GM12878 (cell line): Measurements from ENCODE around the gene PITPNB. TPM values are rescaled to one million over a fixed set of nuclear protein-coding genes. Genes with fewer than 3 reads are reported as not detected.

Source experiments
- ATAC-seq: fragments of 200-7000 bp; cut with Tn5 transposase; 3 replicates; pipeline ENCODE4 v1.9.1; 2020; ENCODE audit warnings: mild to moderate bottlenecking, moderate library complexity
- BruUV-seq: library from RNA; stranded (reverse); fragments of 400-500 nt; replicated peaks from 2 replicates; lab custom pipeline; 2021; lab: Mats Ljungman, UMichigan
- CTCF ChIA-PET: fragments of 300-600 bp; sonication (Branson Sonifier 250); formaldehyde crosslinking; extraction: SDS; loops from one replicate; lab custom pipeline; 2021; ENCODE audit warnings: inconsistent platforms; lab: Yijun Ruan, JAX
- POLR2A ChIA-PET: fragments of 350-600 bp; formaldehyde crosslinking; extraction: SDS; loops from one replicate; lab custom pipeline; 2021; ENCODE audit warnings: inconsistent platforms; lab: Charles Lee
- RAD21 ChIA-PET: fragments of 300-600 bp; sonication (Branson Sonifier 250); formaldehyde crosslinking; loops from one replicate; lab custom pipeline; 2023; ENCODE audit warnings: antibody characterized with exemption; ENCODE audit not compliant: unreplicated experiment; lab: Charles Lee
- SMC1A ChIA-PET: fragments of 300-600 bp; sonication (Branson Sonifier 250); formaldehyde crosslinking; loops from one replicate; lab custom pipeline; 2023; ENCODE audit not compliant: unreplicated experiment, uncharacterized antibody; lab: Charles Lee
- DNase-seq: peaks from one replicate; pipeline ENCODE4 v3.0.0-alpha.2; 2011; ENCODE audit warnings: low read depth, low spot score
- FAIRE-seq: peaks from 3 replicates; lab custom pipeline; 2011; peaks lifted over from hg19 to GRCh38; lab: Jason Lieb, UNC
- H2AFZ ChIP-seq: 2 replicates; pipeline ENCODE4 v1.6.0; 2011; ENCODE audit warnings: low read depth, low read length, control low read depth; ENCODE audit not compliant: control insufficient read depth
- H3K27ac ChIP-seq: 2 replicates; pipeline ENCODE4 v1.5.1; 2011; ENCODE audit warnings: control low read depth; ENCODE audit not compliant: control insufficient read depth, insufficient read depth
- H3K27me3 ChIP-seq, 2 experiments: replicated peaks in 1 of 2; 2 replicates each; pipeline versions ENCODE4 v1.6.0 to v1.6.1; 2011; ENCODE audit warnings: low read length in 1 of 2; ENCODE audit not compliant: control insufficient read depth in 2 of 2, insufficient read depth in 2 of 2
- H3K36me3 ChIP-seq, 2 experiments: 2 replicates each; pipeline ENCODE4 v1.5.1; 2011; ENCODE audit warnings: low read length in 1 of 2; ENCODE audit not compliant: control insufficient read depth in 2 of 2, insufficient read depth in 2 of 2
- H3K4me1 ChIP-seq: 2 replicates; pipeline ENCODE4 v1.6.1; 2011; ENCODE audit warnings: mild to moderate bottlenecking, low read length, moderate library complexity, mixed read lengths; ENCODE audit not compliant: control insufficient read depth, insufficient read depth
- H3K4me2 ChIP-seq: 2 replicates; pipeline ENCODE4 v1.6.0; 2011; ENCODE audit warnings: control low read depth; ENCODE audit not compliant: control insufficient read depth, insufficient read depth
- H3K4me3 ChIP-seq: fragments of 200-600 bp; sonication (generic); 2 replicates; pipeline ENCODE4 v1.5.1; 2016
- H3K79me2 ChIP-seq: 2 replicates; pipeline ENCODE4 v1.6.0; 2011; ENCODE audit warnings: low read length; ENCODE audit not compliant: control insufficient read depth, insufficient read depth
- H3K9ac ChIP-seq: 2 replicates; pipeline ENCODE4 v1.8.0; 2011; ENCODE audit warnings: low read length, control low read depth, mixed read lengths; ENCODE audit not compliant: control insufficient read depth, insufficient read depth
- H3K9me3 ChIP-seq: replicated peaks from 3 replicates; pipeline ENCODE4 v1.5.1; 2011; ENCODE audit warnings: mild to moderate bottlenecking, low read length; ENCODE audit not compliant: control insufficient read depth, insufficient read depth
- H4K20me1 ChIP-seq: 2 replicates; pipeline ENCODE4 v1.6.0; 2011; ENCODE audit not compliant: control insufficient read depth, insufficient read depth
- ZNF217 ChIP-seq: fragments of 450-650 bp; IDR thresholded peaks from 2 replicates; pipeline ENCODE4 v1.6.1; 2017; ENCODE audit warnings: antibody characterized with exemption, mild to moderate bottlenecking
- ZNF274 ChIP-seq: IDR thresholded peaks from one replicate; pipeline ENCODE4 v1.8.0; 2011; ENCODE audit not compliant: insufficient read length, insufficient read depth
- WGBS: methylation state at CpG from one replicate; pipeline ENCODE4 v1.1.6; 2016; ENCODE audit warnings: low lambda C conversion rate; ENCODE audit not compliant: insufficient replicate concordance, insufficient coverage; ENCODE audit errors: missing lambda C conversion rate; 5-methylcytosine and 5-hydroxymethylcytosine counted together
- in situ Hi-C: fragments of 300-500 bp; cut with MboI; formaldehyde crosslinking; loops from 9 replicates; pipeline ENCODE4 v1.14.3; 2018; ENCODE audit warnings: mixed read lengths
- intact Hi-C: fragments of 100-400 bp; cut with micrococcal nuclease; formaldehyde crosslinking; loops from one replicate; pipeline ENCODE4 v1.14.2; 2022; ENCODE audit not compliant: unreplicated experiment
- polyA plus RNA-seq, 11 experiments: library from polyadenylated mRNA; depleted of rRNA in 4 of 11; unstranded in 6 of 11; stranded (reverse) in 5 of 11; fragments of >200 nt; fragmentation: Nextera tagmentation in 4 of 11; fragmentation: Illumina TruSeq in 1 of 11; extraction: Ambion mirVana in 4 of 11; extraction: Trizol in 1 of 11; gene quantifications; 1 replicate in 1 of 11; 2 replicates in 10 of 11; pipeline versions ENCODE4 v1.2.1 to v1.2.3, GENCODE V29; 2011 to 2016; ENCODE audit warnings: inconsistent platforms in 2 of 11, missing spikeins in 2 of 11, low read depth in 1 of 11
- total RNA-seq, 4 experiments: library from RNA; depleted of rRNA in 3 of 4; stranded (reverse); fragments of >200 nt in 3 of 4; fragmentation: Illumina TruSeq in 1 of 4; extraction: Trizol in 1 of 4; gene quantifications; 2 replicates each; pipeline versions ENCODE4 v1.2.1 to v1.2.3, GENCODE V29; 2013 to 2021
- TF ChIP-seq, protein P1 (sequence below): IDR thresholded peaks from 2 replicates; pipeline ENCODE4 v1.6.1; 2012; ENCODE audit warnings: improper control_type of control experiment, low read depth, low read length; ENCODE audit not compliant: insufficient replicate concordance
- TF ChIP-seq, protein P2 (sequence below): IDR thresholded peaks from 2 replicates; pipeline ENCODE4 v1.6.1; 2011; ENCODE audit warnings: borderline replicate concordance, low read depth, mild to moderate bottlenecking, moderate library complexity, low read length; ENCODE audit not compliant: insufficient read depth, poor library complexity, severe bottlenecking
- TF ChIP-seq, protein P3 (sequence below): IDR thresholded peaks from 2 replicates; pipeline ENCODE4 v1.6.1; 2011; ENCODE audit warnings: mild to moderate bottlenecking, low read depth, low read length, moderate library complexity; ENCODE audit not compliant: insufficient replicate concordance

The PITPNB gene
- total and polyA plus RNA-seq, 10 of the 15 experiments (the other 5 are each of a cell fraction or from before 2014, with no cell fraction given): 19.7 to 116 (median 64.9) TPM

DNA sequence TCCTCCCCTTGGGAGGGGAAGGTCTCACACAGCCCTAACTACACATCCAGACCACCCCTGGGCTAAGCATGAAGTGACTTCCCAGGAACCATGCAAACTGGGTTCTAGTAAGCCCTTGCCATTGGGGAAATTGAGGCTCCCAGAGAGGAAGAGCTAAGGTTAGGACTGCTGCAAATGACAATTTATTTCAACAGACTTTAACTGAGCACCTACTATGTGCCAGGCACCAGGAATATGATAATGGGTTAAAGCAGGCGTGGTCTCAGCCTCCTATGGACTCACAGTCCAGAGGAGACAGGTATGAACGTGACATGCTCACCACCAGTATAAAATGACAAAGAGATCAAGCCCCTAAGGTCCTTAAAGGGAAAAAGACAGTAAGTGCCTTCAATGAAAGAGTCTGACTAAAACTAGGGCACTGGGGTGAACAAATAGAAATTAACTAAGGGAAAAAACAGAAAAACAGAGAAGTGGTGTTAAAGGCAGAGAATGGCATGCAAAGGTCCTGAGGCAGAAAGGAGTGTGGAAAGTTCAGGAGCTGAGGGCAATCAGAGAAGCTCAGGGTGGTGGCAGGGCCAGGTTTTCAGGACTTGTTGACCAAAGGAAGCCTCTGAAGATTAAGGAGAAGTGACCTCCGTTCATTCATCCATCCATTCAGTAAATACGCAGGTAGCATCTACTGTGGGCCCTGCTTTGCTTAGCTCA is 103.1 kb downstream of the PITPNB start:
- FAIRE-seq: no peak

More for the DNA sequence above, 103.1 kb downstream of the PITPNB start:
- SMC1A ChIA-PET: no interaction called here
- no peaks in the 10 kb centered on the region for H3K27me3 ChIP-seq
- no peaks in the 10 kb centered on the region for H3K79me2 ChIP-seq
- 28% methylated on average over 4 of the region's 4 CpGs for WGBS
- POLR2A ChIA-PET: no interaction called here
- H3K4me1 ChIP-seq: no peaks in the 10 kb centered on the region
- CTCF ChIA-PET: no interaction called here
- H2AFZ ChIP-seq: no peak overlapping the region
- H3K4me2 ChIP-seq: no peak overlapping the region
- H3K9me3 ChIP-seq: no peaks in the 10 kb centered on the region
- H3K36me3 ChIP-seq: no peaks in the 10 kb centered on the region
- no peak for ATAC-seq
- RAD21 ChIA-PET: no interaction called here
- no peak overlapping the region for H3K9ac ChIP-seq
- intact Hi-C loops: no loop called here
- H3K27ac ChIP-seq: no peak overlapping the region
- no TSS peak for BruUV-seq
- TF ChIP-seq, protein P1, sequence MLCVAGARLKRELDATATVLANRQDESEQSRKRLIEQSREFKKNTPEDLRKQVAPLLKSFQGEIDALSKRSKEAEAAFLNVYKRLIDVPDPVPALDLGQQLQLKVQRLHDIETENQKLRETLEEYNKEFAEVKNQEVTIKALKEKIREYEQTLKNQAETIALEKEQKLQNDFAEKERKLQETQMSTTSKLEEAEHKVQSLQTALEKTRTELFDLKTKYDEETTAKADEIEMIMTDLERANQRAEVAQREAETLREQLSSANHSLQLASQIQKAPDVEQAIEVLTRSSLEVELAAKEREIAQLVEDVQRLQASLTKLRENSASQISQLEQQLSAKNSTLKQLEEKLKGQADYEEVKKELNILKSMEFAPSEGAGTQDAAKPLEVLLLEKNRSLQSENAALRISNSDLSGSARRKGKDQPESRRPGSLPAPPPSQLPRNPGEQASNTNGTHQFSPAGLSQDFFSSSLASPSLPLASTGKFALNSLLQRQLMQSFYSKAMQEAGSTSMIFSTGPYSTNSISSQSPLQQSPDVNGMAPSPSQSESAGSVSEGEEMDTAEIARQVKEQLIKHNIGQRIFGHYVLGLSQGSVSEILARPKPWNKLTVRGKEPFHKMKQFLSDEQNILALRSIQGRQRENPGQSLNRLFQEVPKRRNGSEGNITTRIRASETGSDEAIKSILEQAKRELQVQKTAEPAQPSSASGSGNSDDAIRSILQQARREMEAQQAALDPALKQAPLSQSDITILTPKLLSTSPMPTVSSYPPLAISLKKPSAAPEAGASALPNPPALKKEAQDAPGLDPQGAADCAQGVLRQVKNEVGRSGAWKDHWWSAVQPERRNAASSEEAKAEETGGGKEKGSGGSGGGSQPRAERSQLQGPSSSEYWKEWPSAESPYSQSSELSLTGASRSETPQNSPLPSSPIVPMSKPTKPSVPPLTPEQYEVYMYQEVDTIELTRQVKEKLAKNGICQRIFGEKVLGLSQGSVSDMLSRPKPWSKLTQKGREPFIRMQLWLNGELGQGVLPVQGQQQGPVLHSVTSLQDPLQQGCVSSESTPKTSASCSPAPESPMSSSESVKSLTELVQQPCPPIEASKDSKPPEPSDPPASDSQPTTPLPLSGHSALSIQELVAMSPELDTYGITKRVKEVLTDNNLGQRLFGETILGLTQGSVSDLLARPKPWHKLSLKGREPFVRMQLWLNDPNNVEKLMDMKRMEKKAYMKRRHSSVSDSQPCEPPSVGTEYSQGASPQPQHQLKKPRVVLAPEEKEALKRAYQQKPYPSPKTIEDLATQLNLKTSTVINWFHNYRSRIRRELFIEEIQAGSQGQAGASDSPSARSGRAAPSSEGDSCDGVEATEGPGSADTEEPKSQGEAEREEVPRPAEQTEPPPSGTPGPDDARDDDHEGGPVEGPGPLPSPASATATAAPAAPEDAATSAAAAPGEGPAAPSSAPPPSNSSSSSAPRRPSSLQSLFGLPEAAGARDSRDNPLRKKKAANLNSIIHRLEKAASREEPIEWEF: no peak
- TF ChIP-seq ZNF217: no peak
- no peak for TF ChIP-seq ZNF274
- TF ChIP-seq, protein P2, sequence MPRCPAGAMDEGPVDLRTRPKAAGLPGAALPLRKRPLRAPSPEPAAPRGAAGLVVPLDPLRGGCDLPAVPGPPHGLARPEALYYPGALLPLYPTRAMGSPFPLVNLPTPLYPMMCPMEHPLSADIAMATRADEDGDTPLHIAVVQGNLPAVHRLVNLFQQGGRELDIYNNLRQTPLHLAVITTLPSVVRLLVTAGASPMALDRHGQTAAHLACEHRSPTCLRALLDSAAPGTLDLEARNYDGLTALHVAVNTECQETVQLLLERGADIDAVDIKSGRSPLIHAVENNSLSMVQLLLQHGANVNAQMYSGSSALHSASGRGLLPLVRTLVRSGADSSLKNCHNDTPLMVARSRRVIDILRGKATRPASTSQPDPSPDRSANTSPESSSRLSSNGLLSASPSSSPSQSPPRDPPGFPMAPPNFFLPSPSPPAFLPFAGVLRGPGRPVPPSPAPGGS: no peak
- TF ChIP-seq, protein P3, sequence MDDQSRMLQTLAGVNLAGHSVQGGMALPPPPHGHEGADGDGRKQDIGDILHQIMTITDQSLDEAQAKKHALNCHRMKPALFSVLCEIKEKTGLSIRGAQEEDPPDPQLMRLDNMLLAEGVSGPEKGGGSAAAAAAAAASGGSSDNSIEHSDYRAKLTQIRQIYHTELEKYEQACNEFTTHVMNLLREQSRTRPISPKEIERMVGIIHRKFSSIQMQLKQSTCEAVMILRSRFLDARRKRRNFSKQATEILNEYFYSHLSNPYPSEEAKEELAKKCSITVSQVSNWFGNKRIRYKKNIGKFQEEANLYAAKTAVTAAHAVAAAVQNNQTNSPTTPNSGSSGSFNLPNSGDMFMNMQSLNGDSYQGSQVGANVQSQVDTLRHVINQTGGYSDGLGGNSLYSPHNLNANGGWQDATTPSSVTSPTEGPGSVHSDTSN: no peak
- H4K20me1 ChIP-seq: no peaks in the 10 kb centered on the region
- no peak for DNase-seq
- no peak overlapping the region for H3K4me3 ChIP-seq
- in situ Hi-C loops: no loop called here
